ENCODE results near the gene USP17L25.
"Not testable (repeated sequence)": the region's sequence is repeated elsewhere in the genome, so short reads cannot be mapped to it uniquely, and the experiment has no call there.

Gene USP17L25

GRCh38 chr4:9329611-9330010, at the start of gene USP17L25:
USP17L25 (plus strand) TSS chr4:9329911; CDS start chr4:9329911, 0 bp downstream.
- not testable (repeated sequence) for DNase-seq

GRCh38 chr4:9324191-9324590, 5.5 kb upstream of the USP17L25 start:
- not testable (repeated sequence) for DNase-seq

- DNase-seq, result not testable (repeated sequence)
Observed at GRCh38 chr4:9324865-9325264, 4.8 kb upstream of the USP17L25 start, which contains the start of gene USP17L24. USP17L24 (plus strand) TSS chr4:9325165; CDS start chr4:9325165, 0 bp downstream.

GRCh38 chr4:9334358-9334757, 4.6 kb downstream of the USP17L25 start, which contains the start of gene USP17L26:
USP17L26 (plus strand) TSS chr4:9334658; CDS start chr4:9334658, 0 bp downstream.
- DNase-seq, result not testable (repeated sequence)

- not testable (repeated sequence) for DNase-seq
Observed at GRCh38 chr4:9339103-9339502, 9.4 kb downstream of the USP17L25 start, which contains the start of gene USP17L5. USP17L5 (plus strand) TSS chr4:9339403; CDS start chr4:9339403, 0 bp downstream.

GRCh38 chr4:9343848-9344247, 14.1 kb downstream of the USP17L25 start, which contains the start of gene USP17L27:
USP17L27 (plus strand) TSS chr4:9344148; CDS start chr4:9344148, 0 bp downstream.
- not testable (repeated sequence) for DNase-seq

GRCh38 chr4:9348593-9348992, 18.9 kb downstream of the USP17L25 start, which contains the start of gene USP17L28:
USP17L28 (plus strand) TSS chr4:9348893; CDS start chr4:9348893, 0 bp downstream.
- not testable (repeated sequence) for DNase-seq

GRCh38 chr4:9350866-9351265, 21.2 kb downstream of the USP17L25 start:
- not testable (repeated sequence) for DNase-seq

GRCh38 chr4:9353338-9353737, 23.6 kb downstream of the USP17L25 start, which contains the start of gene USP17L29:
USP17L29 (plus strand) TSS chr4:9353638; CDS start chr4:9353638, 0 bp downstream.
- DNase-seq, result not testable (repeated sequence)

- DNase-seq, result not testable (repeated sequence)
Observed at GRCh38 chr4:9362829-9363228, 33.1 kb downstream of the USP17L25 start, which contains the start of gene USP17L30. USP17L30 (plus strand) TSS chr4:9363129; CDS start chr4:9363129, 0 bp downstream.

GRCh38 chr4:9379881-9380280, 50.2 kb downstream of the USP17L25 start:
- not testable (repeated sequence) for DNase-seq
